Stimulated activated CD8-positive, alpha-beta memory T cell treated with anti-CD3 and anti-CD28 coated beads, Interleukin-15, amount 100 ng/mL, for 48 hours (primary cell): Measurements from ENCODE around the gene CCDC112.
"Not testable (repeated sequence)": the region's sequence is repeated elsewhere in the genome, so short reads cannot be mapped to it uniquely, and the experiment has no call there.

Experiments
- DNase-seq, 2 donors: peaks; one replicate each; pipeline ENCODE4 v3.0.0-alpha.2; 2020; ENCODE audit warnings: low read depth in 2 of 2

CCDC112 gene, protein sequence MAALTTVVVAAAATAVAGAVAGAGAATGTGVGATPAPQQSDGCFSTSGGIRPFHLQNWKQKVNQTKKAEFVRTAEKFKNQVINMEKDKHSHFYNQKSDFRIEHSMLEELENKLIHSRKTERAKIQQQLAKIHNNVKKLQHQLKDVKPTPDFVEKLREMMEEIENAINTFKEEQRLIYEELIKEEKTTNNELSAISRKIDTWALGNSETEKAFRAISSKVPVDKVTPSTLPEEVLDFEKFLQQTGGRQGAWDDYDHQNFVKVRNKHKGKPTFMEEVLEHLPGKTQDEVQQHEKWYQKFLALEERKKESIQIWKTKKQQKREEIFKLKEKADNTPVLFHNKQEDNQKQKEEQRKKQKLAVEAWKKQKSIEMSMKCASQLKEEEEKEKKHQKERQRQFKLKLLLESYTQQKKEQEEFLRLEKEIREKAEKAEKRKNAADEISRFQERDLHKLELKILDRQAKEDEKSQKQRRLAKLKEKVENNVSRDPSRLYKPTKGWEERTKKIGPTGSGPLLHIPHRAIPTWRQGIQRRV

DNA sequence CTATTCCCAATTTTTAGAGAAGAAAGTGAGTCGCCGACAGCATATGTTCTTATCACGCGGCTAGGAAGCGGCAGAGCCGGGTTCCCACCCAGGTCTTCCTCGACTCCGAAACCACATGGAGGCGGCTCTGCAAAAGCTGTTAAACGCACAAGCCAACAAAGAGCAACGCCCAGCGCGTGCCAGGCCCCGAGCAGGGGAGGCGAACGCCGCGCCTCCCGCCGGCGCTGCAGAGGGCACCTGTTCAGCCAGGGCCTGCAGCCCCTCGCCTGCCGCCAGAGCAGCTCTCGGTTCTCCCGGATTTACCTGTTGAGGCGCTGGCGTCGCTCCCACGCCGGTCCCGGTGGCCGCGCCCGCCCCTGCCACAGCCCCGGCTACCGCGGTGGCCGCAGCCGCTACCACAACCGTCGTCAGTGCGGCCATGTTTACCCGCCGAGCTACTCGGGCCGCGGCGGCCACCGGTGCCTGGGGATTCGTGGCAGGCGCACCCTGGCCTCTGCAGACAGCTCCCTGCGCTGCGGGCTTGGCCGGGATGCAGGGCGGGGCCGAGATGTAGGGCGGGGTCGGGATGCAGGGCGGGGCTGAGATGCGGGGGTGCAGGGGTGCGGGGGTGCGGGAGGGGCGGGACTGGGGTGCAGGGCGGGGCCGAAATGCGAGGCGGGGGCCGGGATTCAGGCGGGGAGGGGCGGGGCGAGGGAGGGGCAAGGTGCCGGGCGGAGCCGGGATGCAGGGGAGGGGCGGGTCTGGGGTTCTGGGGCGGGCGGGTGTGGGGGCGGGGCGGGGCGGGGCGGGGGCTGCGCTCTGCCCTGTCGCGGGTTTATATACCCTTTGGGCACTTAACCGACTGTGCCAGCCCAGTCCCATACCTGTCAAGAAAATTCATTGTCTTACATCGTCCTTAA is at the start of gene CCDC112:
CCDC112 (minus strand) TSS at position 531 of the 899 bp plus-strand sequence; CDS start at position 420, 111 bp downstream.
- peak; percentile 53 to 58 for DNase-seq

DNA sequence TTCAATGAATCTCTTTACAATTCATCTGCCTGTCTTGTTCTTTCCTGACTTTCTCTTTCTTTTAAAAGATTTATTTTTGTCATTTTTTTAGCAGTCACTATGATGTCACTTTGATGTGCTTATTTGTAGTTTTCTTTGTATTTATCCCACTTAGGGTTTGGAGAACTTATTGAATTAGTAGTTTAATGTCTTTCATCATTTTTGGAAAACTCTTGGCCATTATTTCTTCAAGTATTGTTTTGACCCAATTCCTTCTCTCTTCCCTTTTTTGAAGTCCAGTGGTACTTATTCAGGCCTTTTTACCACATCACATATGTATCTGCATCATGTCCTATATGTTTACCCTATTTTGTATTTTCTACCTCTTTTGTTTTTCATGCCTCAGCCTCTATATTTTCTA is 48.9 kb upstream of the CCDC112 start:
- DNase-seq, result no peak

DNA sequence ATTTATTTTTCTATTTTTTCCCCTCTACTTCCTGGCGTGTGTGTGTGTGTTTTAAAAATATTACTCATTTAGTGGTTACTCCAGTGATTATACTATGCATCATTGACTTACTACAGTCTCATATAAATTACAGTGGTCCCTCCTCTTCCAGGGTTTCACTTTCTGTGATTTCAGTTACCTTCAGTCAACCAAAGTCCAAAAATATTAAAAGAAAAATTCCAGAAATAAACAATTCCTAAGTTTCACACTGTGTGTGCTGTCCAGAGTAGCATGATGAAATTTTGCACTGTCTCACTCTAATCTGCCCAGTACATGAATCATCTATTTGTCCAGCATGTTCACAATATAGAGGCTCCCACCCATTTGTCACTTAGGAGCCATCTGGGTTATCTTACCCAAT is 47.4 kb upstream of the CCDC112 start:
- DNase-seq, result no peak

DNA sequence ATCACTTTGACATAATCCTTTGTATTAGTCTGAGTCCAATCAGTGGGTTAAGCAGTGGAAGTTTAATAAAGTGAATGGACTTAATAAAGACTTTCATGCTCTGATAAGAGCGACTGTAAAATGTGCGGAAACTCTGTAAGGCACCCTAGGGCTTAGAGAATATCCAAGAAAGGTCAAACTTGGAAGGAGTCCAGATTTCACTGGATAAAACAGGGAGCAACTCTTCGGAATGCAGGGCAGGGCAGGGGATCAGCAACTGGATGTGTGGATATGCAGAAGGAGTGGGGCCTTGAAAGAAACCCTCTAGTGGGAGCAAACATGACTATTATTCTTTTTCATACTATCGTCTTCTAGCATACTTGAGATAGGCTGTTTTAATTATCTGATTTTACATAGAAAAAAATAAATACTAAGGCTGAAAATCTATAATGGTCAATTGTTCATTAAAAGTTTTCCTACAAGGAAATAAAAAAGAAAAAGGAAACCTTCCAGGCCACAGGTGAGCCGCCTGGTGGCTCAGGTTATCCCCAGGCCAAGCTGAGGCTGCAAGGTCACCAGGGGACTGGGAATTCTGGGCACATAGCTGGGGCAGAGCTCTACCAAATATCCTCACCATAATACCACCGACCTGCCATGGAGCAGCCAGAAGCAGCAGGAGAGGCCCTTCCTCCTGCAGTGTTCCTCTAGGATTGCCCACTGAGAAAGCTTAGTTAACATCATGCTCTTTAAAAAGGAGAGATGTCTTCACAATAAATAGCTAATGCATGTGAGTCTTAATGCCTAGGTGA is 46.3 kb upstream of the CCDC112 start:
- DNase-seq, result no peak

DNA sequence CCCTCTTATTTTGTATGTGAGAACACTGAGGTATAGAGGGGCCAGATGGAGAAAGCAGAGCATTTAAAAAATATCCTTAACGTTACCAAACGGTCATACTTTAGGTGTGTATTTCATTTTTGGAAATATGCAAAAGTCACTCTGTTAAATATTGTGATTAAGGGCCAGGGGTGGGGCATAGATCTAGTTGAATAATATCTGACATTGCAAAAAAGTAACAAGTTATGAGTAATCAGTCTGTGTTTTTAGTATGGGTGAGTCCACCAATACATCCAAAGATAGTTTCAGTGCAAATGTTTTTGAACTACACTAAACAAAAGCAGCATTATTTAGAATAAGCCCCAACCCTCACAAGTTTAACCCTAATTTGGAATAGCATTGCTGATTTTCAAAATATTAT is 45.3 kb upstream of the CCDC112 start:
- DNase-seq, result no peak

DNA sequence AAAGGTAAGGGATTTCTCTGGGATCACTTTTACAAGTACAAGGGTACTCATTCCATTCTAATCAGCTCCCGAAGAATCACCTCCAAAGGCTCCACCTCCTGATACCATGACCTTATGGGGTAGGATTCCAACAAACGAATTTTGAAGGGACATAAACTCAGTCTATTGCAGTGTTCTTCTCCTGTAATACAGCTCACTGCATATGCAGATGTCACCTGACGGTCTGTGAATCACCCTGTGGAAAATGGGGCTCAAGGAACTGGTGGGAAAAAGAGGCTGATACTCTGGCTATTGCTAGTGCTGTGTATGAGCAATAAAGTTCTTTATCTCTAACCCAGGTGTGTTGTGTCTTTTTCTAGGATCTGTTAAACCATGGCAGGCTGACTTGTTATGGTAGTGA is 42.4 kb upstream of the CCDC112 start:
- DNase-seq, result no peak

DNA sequence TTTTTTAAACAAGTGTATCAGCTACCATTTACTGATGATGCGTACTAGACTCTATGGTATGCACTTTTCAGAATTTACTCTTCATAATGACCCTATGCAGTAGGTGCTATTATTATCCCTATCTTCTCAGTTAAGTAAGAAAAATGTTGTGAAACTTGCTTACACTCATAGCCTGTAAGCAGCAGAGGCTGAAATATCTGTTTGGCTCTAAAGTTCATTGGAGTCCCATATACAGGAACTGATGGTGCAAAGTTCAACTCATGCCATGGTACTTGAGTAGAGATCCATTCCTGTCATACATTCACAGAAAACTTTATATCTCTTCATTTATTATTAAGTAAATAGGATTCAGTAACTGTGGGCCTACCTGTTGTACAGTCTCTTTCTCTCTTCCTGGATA is 41.4 kb upstream of the CCDC112 start:
- no peak for DNase-seq

DNA sequence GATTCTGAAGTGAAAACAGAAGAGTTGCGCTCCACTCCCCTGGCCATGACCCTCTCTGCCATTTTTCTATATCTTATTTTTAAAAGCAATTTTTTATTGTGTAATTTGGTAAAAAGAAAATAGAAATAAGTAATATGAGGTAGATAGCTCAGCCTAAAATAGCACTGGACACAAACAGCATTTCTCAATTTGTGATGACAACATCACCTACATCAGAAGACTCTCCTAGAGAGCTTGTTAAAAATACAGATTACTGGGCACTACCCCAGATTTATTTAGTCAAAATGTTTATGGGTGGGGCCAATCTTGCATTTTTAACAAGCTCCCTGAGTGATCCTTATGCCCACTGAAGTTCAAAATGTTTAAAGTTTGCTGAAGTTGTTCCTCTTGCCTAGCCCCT is 40.5 kb upstream of the CCDC112 start:
- DNase-seq, result no peak

DNA sequence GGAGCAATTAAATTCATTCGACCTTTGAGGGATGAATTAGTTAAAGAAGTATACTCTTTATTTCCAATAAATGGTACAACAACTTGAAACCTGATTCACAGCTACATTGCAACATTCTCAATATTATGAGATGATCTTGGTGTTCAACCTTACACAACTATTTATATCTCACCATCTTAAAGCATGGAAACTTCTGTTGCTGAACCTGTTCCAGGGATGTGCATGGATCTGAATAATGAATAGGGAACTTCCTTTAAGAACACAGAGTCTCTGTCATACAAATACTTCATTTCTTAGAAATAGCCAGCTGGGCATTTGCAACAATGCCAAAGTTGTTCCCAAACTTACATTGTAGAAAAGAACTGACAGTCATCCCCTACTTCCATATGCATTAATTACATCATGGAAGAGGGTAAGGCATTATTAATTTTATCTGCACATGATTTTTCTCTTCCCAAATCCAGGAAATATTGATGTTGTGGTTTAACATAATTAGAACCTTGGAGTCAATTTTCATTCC is 39.8 kb upstream of the CCDC112 start:
- DNase-seq, result no peak

DNA sequence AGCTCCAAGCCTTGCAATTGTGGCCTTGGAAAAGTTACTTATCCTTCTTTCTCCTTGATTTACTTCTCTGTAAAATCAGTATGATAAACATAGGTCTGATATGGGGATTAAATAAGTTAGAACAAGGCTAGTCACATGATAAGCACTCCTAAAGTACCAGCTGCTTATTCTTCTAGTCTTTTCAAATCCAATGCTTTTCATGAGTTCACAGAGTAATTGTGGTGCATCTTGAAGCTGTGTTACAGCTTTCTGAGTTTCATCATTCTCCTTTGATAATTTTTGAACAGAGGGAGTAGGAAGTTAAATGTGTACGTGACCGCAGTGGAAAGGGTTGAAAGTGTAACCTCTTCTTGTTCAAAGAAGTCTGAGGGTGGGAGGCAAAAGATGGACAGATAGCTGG is 38.8 kb upstream of the CCDC112 start:
- DNase-seq, result no peak

DNA sequence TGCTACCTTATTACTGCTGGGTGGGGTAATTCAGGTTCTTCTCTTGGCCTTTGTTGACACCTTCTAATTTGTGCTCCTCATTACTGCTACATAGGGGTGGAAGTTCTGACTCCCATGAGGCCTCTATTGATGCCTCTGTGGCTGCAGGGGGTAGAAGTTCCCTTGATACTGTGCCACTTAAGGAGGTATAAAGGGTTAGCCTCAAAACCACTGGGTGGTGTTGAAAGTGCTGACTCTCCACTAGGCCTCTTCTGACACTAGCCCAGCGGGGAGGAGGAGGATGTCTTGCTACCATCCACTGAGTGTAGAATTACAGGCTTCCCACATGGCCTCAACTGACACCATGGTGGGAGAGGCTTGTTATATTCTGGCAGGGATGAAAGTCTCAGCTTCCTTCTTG is 36.7 kb upstream of the CCDC112 start:
- DNase-seq, result peak in 1 of 2 donors; percentile 6

DNA sequence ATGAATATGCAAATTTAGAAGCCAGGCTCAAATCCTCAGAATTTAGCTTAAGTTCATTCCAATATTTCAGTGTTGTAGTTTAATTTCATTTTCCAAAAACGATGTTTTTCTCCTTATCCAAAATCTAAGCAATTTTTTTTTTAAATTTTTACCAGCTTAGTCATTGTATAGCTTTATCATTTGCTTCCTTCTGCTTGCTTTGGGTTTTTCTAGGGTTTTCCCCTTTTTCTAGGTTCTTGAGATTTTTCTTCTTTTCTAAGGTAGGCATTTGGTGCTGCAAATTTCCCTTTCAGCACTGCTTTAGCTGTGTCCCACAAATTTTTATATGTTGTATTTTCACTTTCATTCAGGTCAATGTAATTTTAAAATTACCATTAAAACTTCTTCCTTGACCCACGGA is 34.4 kb upstream of the CCDC112 start:
- no peak for DNase-seq

DNA sequence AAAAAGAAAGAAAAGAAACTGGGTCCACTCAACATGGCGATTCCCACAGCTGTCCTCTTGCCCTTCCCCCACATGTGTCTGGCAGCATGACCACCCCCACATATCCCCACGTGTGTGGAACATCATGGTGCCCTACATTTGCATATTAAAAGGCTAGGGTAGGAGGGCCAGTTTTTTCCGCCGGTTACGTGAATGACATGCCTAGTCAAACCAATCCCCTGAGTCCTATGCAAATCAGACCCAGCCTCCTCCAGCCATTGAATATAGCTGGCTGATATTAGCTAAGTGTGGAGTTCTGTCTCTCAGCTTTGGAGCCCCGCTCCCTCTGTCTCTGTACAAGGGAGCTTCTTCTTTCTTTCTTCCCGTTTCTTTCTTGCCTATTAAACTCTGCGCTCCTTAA is 33.0 kb upstream of the CCDC112 start:
- no peak for DNase-seq

DNA sequence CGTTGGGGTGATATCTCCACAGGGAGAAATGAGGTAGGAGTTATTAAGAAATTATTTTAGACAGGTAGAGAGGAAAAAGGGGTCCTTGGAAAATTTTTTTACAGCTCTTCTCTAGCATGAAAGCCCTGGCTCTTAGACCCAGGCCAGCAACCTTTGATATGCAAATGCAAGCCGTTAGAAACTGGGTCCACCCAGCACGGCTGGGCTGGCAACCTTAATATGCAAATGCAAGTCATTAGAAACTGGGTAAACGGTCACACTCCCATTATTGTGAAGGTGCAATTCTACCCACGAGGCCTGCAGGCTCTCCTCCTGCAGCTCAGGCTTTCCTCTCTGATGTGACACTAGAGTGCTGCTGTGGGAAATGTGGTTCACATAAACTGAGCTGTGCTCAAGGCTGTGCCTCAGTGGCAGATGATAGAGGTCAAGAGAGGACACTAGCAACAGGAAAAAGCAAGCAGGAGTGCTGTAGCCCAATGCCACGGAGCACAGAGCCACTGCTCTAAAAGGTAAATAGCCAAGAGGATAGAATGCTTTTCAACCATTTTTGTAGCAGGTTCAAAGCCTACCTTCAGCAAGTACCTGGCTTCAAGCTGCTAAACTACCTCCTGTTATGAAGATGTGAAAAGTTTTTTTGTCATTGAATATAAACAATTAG is 32.3 kb upstream of the CCDC112 start:
- not testable (repeated sequence) for DNase-seq

DNA sequence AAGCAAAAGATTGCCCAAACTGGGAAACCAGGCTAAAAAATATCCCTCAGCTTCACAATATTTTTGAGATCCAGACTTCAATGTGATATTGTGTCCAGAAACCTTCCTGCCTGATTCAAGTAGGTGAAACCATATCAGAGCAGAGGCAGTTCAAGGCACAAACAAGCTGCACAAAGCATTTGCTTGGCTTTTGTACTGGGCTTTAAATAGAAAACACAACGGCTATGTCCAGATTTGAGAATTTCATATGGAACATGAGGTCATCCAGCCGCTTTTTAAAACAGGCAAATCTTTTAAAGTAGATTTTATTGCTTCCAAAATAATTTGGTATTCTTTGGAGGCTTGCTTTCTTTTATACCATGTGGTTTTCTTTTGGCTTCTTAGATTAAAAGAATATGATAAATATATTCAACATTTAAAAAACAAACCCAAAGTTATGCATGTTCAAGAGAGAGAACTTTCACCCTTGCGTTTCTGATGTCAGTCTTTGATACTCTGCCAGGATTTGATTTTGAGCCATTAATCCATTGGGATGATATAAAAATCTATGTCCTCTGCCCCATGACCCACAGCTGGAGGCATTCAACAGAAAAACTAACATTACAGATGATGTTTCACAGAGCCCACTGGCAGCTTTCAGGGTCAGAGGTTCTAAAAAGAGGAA is 29.0 kb upstream of the CCDC112 start:
- DNase-seq, result no peak

DNA sequence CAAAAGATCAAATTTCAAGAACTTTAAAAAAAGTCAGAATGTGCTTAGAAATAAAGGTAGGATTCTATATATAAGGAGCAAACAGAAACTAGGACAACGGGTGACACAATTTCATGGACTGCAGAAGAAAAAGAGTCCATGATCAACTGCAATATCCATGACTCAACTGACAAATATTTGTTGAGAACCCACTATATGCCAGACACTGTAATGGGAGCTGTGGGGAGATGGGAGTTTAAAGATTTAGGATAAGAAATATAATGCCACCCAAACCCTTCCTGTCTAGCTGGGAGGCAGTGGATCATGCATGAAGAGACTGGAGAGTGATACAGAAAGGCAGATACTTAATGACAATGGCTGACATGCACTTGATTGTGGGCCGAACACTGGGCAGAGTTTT is 27.6 kb upstream of the CCDC112 start:
- no peak for DNase-seq

DNA sequence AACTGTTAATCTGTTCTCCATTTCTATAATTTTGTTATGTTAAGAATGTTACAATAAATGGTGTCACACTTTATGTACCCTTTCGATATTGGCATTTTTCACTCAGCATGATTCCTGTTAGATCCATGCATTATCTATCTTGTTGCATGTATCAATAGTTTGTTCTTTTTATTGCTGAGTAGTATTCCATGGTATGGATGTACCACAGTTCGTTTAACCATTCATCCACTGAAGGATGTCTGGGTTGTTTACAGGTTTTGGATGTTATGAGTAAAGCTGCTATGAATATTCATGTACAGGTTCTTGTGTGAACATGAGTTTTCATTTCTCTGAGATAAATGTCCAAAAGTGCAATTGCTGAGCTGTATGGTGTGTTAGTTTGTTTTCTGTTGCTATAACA is 26.3 kb upstream of the CCDC112 start:
- no peak for DNase-seq

DNA sequence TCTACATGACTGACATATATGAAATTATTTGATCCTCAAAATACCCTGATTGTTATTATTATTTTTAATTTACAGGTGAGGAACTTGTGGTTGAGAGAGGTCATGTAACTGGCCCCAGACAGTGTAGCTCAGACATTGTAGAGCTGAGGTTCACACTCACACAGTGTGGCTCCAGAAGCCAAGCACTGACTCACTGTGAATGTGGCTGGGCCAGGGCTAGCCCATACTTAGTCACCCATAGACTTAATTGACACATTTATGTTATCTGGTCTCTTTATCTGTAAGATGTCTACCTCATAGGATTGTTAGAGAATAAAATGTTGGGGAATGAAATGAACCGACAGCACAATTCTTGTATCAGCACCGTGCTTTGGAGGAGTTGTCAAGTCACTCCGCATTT is 24.9 kb upstream of the CCDC112 start:
- DNase-seq, result no peak

DNA sequence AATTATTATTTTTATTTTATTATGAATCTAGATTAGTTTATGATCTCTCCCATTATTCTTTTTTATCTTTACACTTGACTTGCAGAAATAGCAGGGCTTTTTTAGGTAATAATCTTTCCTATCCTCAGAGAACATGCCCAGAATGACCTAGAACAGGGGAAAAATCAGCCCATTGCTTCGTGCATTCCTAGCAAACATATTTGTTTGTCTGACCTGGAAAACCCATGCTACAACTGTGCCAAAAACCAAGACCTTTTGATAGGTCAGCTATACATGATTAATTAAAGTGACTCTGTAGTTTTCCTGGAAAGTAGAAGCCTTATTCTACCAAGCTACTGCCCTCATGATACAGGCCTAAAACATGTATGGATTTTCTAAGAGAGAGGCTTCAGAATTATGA is 24.1 kb upstream of the CCDC112 start:
- no peak for DNase-seq

DNA sequence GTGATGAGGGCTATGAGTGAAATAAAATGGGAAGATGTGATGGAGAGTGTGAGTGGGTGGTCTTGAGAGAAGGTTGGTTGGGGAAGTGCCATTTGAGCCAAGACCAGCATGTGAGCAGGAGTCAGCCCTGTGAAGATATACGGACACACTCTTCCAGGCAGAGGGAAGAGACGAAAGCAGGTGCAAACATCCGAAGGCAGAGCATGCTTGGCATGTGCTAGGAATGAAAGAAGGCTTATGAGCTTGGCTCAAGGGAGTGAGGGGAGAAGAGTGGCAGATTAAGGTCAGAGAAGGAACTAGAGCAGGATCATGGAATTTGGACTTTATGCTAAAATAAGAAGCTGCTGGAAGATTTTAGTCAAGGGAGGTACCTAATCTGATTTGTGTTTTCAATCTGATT is 23.6 kb upstream of the CCDC112 start:
- no peak for DNase-seq

DNA sequence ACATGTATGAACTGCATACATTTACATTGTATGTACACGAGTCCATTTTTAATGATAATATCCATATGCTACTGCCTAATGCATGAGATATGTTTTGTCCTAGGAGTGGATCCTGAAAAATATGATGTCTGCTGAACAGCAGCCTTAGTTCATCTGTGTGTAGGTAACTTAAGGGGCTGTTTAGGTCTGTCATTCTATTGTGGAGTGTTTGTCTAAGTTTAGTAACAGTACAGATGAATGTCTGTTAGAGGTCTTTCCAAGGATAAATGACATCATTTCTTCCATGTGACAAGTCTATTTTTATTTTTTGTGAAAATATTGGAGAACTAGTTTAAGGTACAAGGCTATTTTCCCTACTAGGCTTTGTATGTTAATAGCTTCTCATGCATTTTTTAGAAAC is 22.6 kb upstream of the CCDC112 start:
- DNase-seq, result no peak
